Testis (tissue), 3 donors: Measurements from ENCODE around the gene ARHGEF37. TPM values are rescaled to one million over a fixed set of nuclear protein-coding genes. Genes with fewer than 3 reads are reported as not detected.
A peak's percentile ranks its signal among the peaks of the same experiment; 100 is the strongest.

Source experiments
- DNase-seq: peaks from one replicate; pipeline ENCODE4 v3.0.0-alpha.2; 2019
- H3K27ac ChIP-seq, 2 donors: fragments of 200-600 bp; sonication (generic); one replicate each; pipeline ENCODE4 v1.5.1; 2019
- H3K27me3 ChIP-seq: fragments of 200-600 bp; sonication (generic); one replicate; pipeline ENCODE4 v1.5.1; 2019
- H3K36me3 ChIP-seq: fragments of 200-600 bp; sonication (generic); one replicate; pipeline ENCODE4 v1.5.1; 2017; ENCODE audit warnings: low read depth; ENCODE audit errors: missing control alignments
- H3K4me1 ChIP-seq: fragments of 200-600 bp; sonication (generic); one replicate; pipeline ENCODE4 v1.5.1; 2019
- H3K4me3 ChIP-seq, 2 donors: fragments of 200-600 bp; sonication (generic); one replicate each; pipeline ENCODE4 v1.5.1; 2017 to 2019
- H3K9me3 ChIP-seq: fragments of 200-600 bp; sonication (generic); one replicate; pipeline ENCODE4 v1.5.1; 2017
- POLR2A ChIP-seq: fragments of 450-650 bp; IDR thresholded peaks from one replicate; pipeline ENCODE4 v1.6.1; 2017; ENCODE audit warnings: antibody characterized with exemption, mild to moderate bottlenecking, moderate library complexity
- WGBS, 2 donors: methylation state at CpG; one replicate each; pipeline ENCODE4 v1.1.5; 2018; 5-methylcytosine and 5-hydroxymethylcytosine counted together
- intact Hi-C: fragments of 100-400 bp; cut with DNase I; formaldehyde crosslinking; loops from one replicate; pipeline ENCODE4 v1.15.1; 2023; ENCODE audit warnings: low total_unique reads
- polyA plus RNA-seq: library from polyadenylated mRNA; stranded (reverse); fragments of 350-450 nt; fragmentation: Illumina TruSeq; extraction: RNeasy Lipid Tissue Mini Kit (QIAGEN cat#74804); gene quantifications from one replicate; pipeline ENCODE4 v1.2.3, GENCODE V29; 2014; ENCODE audit warnings: low read depth, low replicate concordance; ENCODE audit not compliant: insufficient read depth
- total RNA-seq, 2 donors: library from RNA; depleted of rRNA; stranded (reverse); fragments of >200 nt; gene quantifications; one replicate each; pipeline ENCODE4 v1.2.3, GENCODE V29; 2016
- TF ChIP-seq, protein P1 (sequence below), 3 experiments: fragments of 450-650 bp in 2 of 3; fragments of 200-600 bp in 1 of 3; sonication (generic) in 1 of 3; IDR thresholded peaks; one replicate each; pipeline ENCODE4 v1.5.1; 2016 to 2019; ENCODE audit warnings: antibody characterized with exemption in 3 of 3, mild to moderate bottlenecking in 2 of 3, moderate library complexity in 1 of 3

The ARHGEF37 gene
- total and polyA plus RNA-seq, 3 donors from 2014 or later: 12.9 to 17.8 (median 13.4) TPM

DNA sequence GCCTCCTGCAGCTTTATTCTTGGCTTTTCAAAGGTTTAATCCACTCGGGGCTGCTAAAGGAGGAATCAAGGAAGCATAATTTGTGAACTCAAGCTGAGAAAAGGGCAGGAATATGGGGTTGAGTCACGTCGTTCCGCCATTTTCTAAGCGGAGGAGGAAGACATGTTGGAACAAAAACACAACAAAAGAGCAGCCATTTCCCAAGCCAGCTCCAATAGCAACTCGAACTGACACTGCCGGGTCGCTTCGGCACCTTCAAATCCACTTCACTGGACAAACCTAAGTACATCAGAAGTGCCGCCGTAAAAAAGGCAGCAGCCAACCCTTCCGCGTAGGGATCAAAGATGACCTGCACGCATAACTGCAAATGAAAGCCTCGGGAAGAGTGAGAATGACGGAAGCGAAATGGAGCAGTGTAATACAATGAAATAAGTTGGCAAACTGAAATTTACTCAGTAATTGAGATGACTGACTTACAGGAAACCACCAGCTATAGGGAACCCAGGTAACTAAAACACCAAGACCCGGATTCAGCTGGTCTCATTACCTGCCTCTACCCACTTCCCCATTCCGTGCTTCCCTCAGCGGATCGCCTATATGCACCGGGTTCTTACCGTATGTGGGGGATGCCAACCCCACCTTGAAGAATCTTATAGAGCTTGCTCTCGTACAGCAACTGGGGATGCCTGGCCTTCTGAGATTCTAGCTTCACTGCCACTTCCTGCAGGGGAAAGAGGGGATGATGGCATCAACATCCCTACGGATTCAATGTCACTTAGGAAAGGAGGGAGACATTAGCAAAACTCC lies 31.6 kb upstream of the ARHGEF37 start:
- WGBS, 2 donors: 1% methylated on average over 25 of the region's 25 CpGs
- Histone ChIP-seq H3K27me3 (no peaks in the 10 kb centered on the region), H3K27ac (peak overlapping the region; percentile 99 to 100), H3K4me3 (peak overlapping the region; percentile 99 to 100), H3K4me1 (peaks cover 9% of the 10 kb centered on the region), H3K36me3 (no peaks in the 10 kb centered on the region), H3K9me3 (no peaks in the 10 kb centered on the region)
- TF ChIP-seq, protein P1, sequence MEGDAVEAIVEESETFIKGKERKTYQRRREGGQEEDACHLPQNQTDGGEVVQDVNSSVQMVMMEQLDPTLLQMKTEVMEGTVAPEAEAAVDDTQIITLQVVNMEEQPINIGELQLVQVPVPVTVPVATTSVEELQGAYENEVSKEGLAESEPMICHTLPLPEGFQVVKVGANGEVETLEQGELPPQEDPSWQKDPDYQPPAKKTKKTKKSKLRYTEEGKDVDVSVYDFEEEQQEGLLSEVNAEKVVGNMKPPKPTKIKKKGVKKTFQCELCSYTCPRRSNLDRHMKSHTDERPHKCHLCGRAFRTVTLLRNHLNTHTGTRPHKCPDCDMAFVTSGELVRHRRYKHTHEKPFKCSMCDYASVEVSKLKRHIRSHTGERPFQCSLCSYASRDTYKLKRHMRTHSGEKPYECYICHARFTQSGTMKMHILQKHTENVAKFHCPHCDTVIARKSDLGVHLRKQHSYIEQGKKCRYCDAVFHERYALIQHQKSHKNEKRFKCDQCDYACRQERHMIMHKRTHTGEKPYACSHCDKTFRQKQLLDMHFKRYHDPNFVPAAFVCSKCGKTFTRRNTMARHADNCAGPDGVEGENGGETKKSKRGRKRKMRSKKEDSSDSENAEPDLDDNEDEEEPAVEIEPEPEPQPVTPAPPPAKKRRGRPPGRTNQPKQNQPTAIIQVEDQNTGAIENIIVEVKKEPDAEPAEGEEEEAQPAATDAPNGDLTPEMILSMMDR (IDR thresholded peaks at IDR 0.05): no peak
- TF ChIP-seq POLR2A: no peak
- peak; percentile 41 for DNase-seq
- intact Hi-C loops: loop anchor here (5.0 to 10.0 kb wide), 2 partner anchors 107 to 225 kb away; no protein-coding TSS in a partner anchor

DNA sequence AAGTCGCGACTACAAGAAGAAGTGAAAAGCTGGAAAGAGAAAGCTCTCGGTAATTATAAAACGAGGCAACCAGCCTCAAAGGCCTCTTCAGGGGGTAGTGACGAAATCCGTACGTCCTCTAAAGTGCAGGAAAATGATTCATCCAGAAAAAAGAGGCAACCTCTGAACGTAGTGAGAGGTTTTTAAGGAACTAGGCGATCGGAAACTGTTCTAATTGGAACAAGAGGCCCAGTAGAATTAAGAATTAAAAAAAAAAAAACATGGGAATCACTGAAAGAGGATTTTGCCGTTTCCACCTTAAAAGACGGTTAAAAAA lies 31.1 kb upstream of the ARHGEF37 start:
- H3K9me3 ChIP-seq: no peaks in the 10 kb centered on the region
- TF ChIP-seq, protein P1 (IDR thresholded peaks at IDR 0.05): no peak
- TF ChIP-seq POLR2A: no peak
- intact Hi-C loops: loop anchor here (5.0 to 10.0 kb wide), 2 partner anchors 108 to 225 kb away; no protein-coding TSS in a partner anchor
- no peaks in the 10 kb centered on the region for H3K36me3 ChIP-seq
- peak overlapping the region; percentile 99 to 100 for H3K4me3 ChIP-seq
- peaks cover 9% of the 10 kb centered on the region for H3K4me1 ChIP-seq
- H3K27ac ChIP-seq: peak overlapping the region; percentile 99 to 100
- 0% methylated on average over 12 of the region's 12 CpGs for WGBS, 2 donors
- H3K27me3 ChIP-seq: no peaks in the 10 kb centered on the region
- no peak for DNase-seq

DNA sequence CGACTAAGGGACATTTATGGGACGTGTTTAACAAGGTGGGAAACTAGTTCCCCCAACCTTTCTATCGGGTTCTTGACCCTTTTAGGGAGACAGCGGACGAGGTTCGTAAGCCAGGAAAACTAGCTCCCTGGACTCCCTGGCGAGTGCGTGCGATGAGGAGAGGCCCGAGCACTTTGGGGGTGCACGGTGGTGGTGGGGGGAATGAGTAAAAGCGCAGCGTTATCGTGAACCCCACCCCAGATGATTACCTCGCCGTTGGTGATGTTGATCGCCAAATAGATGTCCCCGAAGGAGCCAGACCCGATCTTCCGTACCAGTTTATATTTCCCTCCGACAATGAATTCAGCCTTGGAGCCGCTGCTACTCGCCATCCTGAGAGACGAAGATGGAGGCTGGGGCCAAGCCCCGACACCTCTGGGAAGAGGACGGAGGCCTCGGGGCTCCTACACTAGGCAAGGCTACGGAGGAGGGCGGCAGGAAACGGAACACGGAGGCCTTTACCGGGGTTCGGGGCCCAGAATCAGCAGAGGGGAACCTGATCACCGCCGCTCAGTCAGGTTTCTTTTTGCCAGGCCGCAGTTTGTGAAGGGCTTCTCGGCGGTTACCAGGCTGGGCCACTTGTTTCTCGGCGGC lies 30.6 kb upstream of the ARHGEF37 start:
- H3K27me3 ChIP-seq: no peaks in the 10 kb centered on the region
- WGBS, 2 donors: 0% methylated on average over 28 to 40 of the region's 40 CpGs
- peaks cover 9% of the 10 kb centered on the region for H3K4me1 ChIP-seq
- no peaks in the 10 kb centered on the region for H3K9me3 ChIP-seq
- no peaks in the 10 kb centered on the region for H3K36me3 ChIP-seq
- peak overlapping the region; percentile 99 to 100 for H3K4me3 ChIP-seq
- TF ChIP-seq, protein P1 (IDR thresholded peaks at IDR 0.05): no peak
- no peak for TF ChIP-seq POLR2A
- H3K27ac ChIP-seq: peak overlapping the region; percentile 99 to 100
- DNase-seq: peak; percentile 43
- intact Hi-C loops: loop anchor here (5.0 to 10.0 kb wide), 2 partner anchors 108 to 226 kb away; no protein-coding TSS in a partner anchor

DNA sequence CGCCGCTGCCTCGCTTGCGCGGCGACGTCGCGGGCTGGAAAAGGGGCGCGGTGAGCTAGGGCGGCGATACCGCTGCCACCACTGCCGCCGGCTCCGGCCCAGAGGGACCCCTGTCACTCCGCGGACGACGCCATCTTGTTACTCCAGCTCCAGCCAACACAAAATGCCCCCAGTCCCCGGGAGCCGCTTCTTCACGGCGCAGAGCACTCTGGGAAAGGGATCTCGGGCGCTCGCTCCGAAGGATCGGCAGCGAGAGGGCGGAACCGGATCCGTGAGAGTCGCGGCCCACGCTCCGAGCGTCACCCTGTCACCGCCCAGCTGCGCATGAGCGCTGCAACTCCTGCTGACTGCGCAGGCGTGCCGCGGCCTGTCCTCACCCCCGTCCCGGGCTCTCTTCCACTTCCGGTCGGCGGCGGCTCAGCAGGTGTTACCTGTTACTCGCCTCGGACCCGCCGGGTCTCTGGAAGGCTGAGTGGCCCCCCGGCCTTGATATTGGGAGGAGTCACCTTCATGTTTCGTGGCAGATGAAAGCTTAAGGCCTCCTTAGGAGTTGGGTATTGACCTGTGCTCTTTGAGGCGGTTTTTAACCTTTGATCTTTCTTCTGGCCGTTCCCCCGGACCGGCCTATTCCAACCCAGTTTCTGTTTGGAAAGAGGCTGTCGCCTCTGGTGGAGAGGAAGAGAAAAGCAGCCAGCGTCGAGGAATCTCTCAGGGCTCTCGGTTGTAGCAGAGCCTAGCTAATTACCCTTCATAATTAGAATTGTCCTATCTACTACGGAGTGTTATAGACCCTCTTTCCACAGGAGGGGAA lies 29.9 kb upstream of the ARHGEF37 start, which contains the start of gene CSNK1A1:
Gene CSNK1A1 (minus strand): TSS at position 213 of the 811 bp plus-strand sequence. CDS start 475 bp downstream, outside the sequence.
- intact Hi-C loops: loop anchor here (5.0 to 10.0 kb wide), 2 partner anchors 109 to 227 kb away; no protein-coding TSS in a partner anchor
- TF ChIP-seq, protein P1 (IDR thresholded peaks at IDR 0.05): peak; percentile 78 to 97 (median 84)
- peak; percentile 24 for TF ChIP-seq POLR2A
- no peaks in the 10 kb centered on the region for H3K9me3 ChIP-seq
- 0% methylated on average over 11 to 67 of the region's 67 CpGs for WGBS, 2 donors
- no peaks in the 10 kb centered on the region for H3K27me3 ChIP-seq
- H3K36me3 ChIP-seq: no peaks in the 10 kb centered on the region
- peaks cover 9% of the 10 kb centered on the region for H3K4me1 ChIP-seq
- peak within 1 kb of the TSS; percentile 99 to 100 for H3K27ac ChIP-seq
- peak within 1 kb of the TSS; percentile 99 to 100 for H3K4me3 ChIP-seq
- peak; percentile 97 for DNase-seq
